Glomerular visceral epithelial cell (primary cell): Measurements from ENCODE around the gene MCEE.
A peak's percentile ranks its signal among the peaks of the same experiment; 100 is the strongest.
"Not testable (repeated sequence)": the region's sequence is repeated elsewhere in the genome, so short reads cannot be mapped to it uniquely, and the experiment has no call there.

Experiments used
- DNase-seq: peaks from one replicate; pipeline ENCODE4 v3.0.0-alpha.2; 2016; ENCODE audit errors: extremely low spot score

The MCEE gene

GRCh38 chr2:71126957-71127356, 3.1 kb downstream of the MCEE start:
- no peak for DNase-seq

GRCh38 chr2:71125506-71126294, 4.3 kb downstream of the MCEE start:
- no peak for DNase-seq

- no peak for DNase-seq
Measured at GRCh38 chr2:71122387-71123298, 7.4 kb downstream of the MCEE start.

- DNase-seq: no peak
Measured at GRCh38 chr2:71121479-71121878, 8.6 kb downstream of the MCEE start.

GRCh38 chr2:71120195-71120594, 9.8 kb downstream of the MCEE start:
- DNase-seq: no peak

GRCh38 chr2:71117063-71117462, 13.0 kb downstream of the MCEE start:
- no peak for DNase-seq

GRCh38 chr2:71113843-71114242, 16.2 kb downstream of the MCEE start:
- no peak for DNase-seq

- DNase-seq: no peak
Measured at GRCh38 chr2:71108091-71108490, 21.9 kb downstream of the MCEE start.

GRCh38 chr2:71106463-71106862, 23.6 kb downstream of the MCEE start:
- not testable (repeated sequence) for DNase-seq

- DNase-seq: no peak
Measured at GRCh38 chr2:71103809-71104208, 26.2 kb downstream of the MCEE start.

- DNase-seq: no peak
Measured at GRCh38 chr2:71102981-71103681, 26.9 kb downstream of the MCEE start.

GRCh38 chr2:71101656-71102055, 28.4 kb downstream of the MCEE start:
- peak; percentile 34 for DNase-seq

- DNase-seq: peak; percentile 51
Measured at GRCh38 chr2:71100195-71100964, 29.6 kb downstream of the MCEE start.

GRCh38 chr2:71092491-71093260, 37.4 kb downstream of the MCEE start:
- DNase-seq: not testable (repeated sequence)

- not testable (repeated sequence) for DNase-seq
Measured at GRCh38 chr2:71091808-71092207, 38.2 kb downstream of the MCEE start.

- DNase-seq: not testable (repeated sequence)
Measured at GRCh38 chr2:71089475-71089874, 40.6 kb downstream of the MCEE start.

GRCh38 chr2:71085325-71086003, 44.6 kb downstream of the MCEE start:
- DNase-seq: not testable (repeated sequence)

- not testable (repeated sequence) for DNase-seq
Measured at GRCh38 chr2:71083752-71084312, 46.2 kb downstream of the MCEE start.

GRCh38 chr2:71083297-71083696, 46.7 kb downstream of the MCEE start:
- DNase-seq: not testable (repeated sequence)
